ENCODE measurements around the gene KPNA5.

DNA sequence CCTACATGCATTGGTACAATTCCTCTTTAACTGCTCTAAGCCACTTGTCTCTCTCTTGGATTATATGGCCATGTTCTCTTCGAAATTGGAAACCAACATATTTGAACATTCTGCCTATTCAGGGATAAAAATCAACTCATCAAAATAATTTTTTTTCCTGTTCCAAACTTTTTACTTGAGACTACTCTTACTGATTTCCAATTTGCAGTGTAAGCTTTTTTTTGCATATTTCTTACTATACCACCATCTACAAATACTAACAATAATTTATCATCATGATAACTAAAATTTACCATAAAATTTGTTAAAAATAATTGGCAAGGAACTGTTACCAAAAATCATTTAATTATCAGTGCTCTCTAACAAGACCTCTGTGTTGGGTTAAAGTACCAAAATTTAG, 91.4 kb downstream of the KPNA5 start:
- TF ChIP-seq GATA2 (IDR thresholded peaks at IDR 0.05; ENCODE audit: low read depth, low read length): no peak
- TF ChIP-seq GATA3 (IDR thresholded peaks at IDR 0.05; ENCODE audit: low read depth, low read length): no peak
